K562 (cell line): ENCODE data around the gene PIK3CA. TPM values are rescaled to one million over a fixed set of nuclear protein-coding genes. Genes with fewer than 3 reads are reported as not detected.

ENCODE experiments used
- BACH1 ChIP-seq: fragments of 200-800 bp; sonication (Bioruptor generic); IDR thresholded peaks from 2 replicates; pipeline ENCODE4 v1.6.1; 2016; ENCODE audit warnings: missing genetic modification characterization, missing compliant biosample characterization
- NKRF ChIP-seq: fragments of 450-650 bp; IDR thresholded peaks from 2 replicates; pipeline ENCODE4 v1.6.1; 2016; ENCODE audit warnings: borderline replicate concordance
- ZBTB17 ChIP-seq: fragments of 450-650 bp; formaldehyde crosslinking; IDR thresholded peaks from 2 replicates; pipeline ENCODE4 v1.4.0; 2020; ENCODE audit warnings: mild to moderate bottlenecking
- polyA plus RNA-seq, 8 experiments: library from polyadenylated mRNA; depleted of rRNA in 4 of 8; stranded (reverse) in 5 of 8; unstranded in 3 of 8; fragments of >200 nt; fragmentation: Nextera tagmentation in 2 of 8; fragmentation: Illumina TruSeq in 1 of 8; extraction: Ambion mirVana in 2 of 8; extraction: Trizol in 1 of 8; gene quantifications; 2 replicates each; pipeline versions ENCODE4 v1.2.1 to v1.2.3, GENCODE V29; 2011 to 2014; ENCODE audit warnings: inconsistent platforms in 1 of 8, missing spikeins in 1 of 8
- small RNA-seq: library from RNA; depleted of rRNA; stranded (forward); fragments of <200 nt; gene quantifications from one replicate; pipeline ENCODE3, GENCODE V24; 2014
- total RNA-seq, 7 experiments: library from RNA; depleted of rRNA in 6 of 7; stranded (reverse); fragments of >200 nt in 6 of 7; fragmentation: Illumina TruSeq in 2 of 7; extraction: Trizol in 2 of 7; gene quantifications; 2 replicates each; pipeline versions ENCODE4 v1.2.1 to v1.2.3, GENCODE V29; 2011 to 2021; ENCODE audit warnings: low replicate concordance in 1 of 7

PIK3CA gene
- total and polyA plus RNA-seq, 9 of the 15 experiments (the other 6 are each of a cell fraction or from before 2014, with no cell fraction given): 3.8 to 19.4 (median 10.8) TPM

- TF ChIP-seq NKRF: no peak
- peak; percentile 1; the same call in 1 of the 2 replicates for TF ChIP-seq BACH1
- TF ChIP-seq ZBTB17 (CRISPR knock-in tag): no peak
Measured at GRCh38 chr3:179289295-179289694, 141.1 kb downstream of the PIK3CA start (continued).

Small RNA genes within 50 kb of the gene (small RNA-seq; reads per million reads assigned to genes)
- not detected for gene RF00402

Other genes with a start within 250 kb of the PIK3CA start
- 1.3 and 1.6 TPM in 2 replicates for gene ZMAT3, start 76.5 kb upstream of the PIK3CA start, total RNA-seq (2014; rRNA removed)
- gene ZMAT3, start 76.5 kb upstream of the PIK3CA start, total RNA-seq (2014; rRNA removed; fragmentation: Illumina TruSeq; extraction: Trizol): 4.1 and 4.3 TPM in 2 replicates
- 4.0 and 4.3 TPM in 2 replicates for gene ZMAT3, start 76.5 kb upstream of the PIK3CA start, total RNA-seq (2015; rRNA removed; fragmentation: Illumina TruSeq; extraction: Trizol)
- gene ZMAT3, start 76.5 kb upstream of the PIK3CA start, total RNA-seq (2021): 5.1 and 6.5 TPM in 2 replicates
- 4.5 and 4.8 TPM in 2 replicates for gene ZMAT3, start 76.5 kb upstream of the PIK3CA start, polyA plus RNA-seq (2011; rRNA removed)
- gene ZMAT3, start 76.5 kb upstream of the PIK3CA start, polyA plus RNA-seq (2014; fragmentation: Illumina TruSeq; extraction: Trizol): 3.6 and 3.9 TPM in 2 replicates
- 1 to 10 TPM in 1 of 2 experiments, under 1 TPM in 1; 0.87 to 1.2 TPM for gene ZMAT3, start 76.5 kb upstream of the PIK3CA start, polyA plus RNA-seq (2014; fragmentation: Nextera tagmentation; extraction: Ambion mirVana)
- 1.8 and 2.6 TPM in 2 replicates for gene ZMAT3, start 76.5 kb upstream of the PIK3CA start, polyA plus RNA-seq (2014; rRNA removed)
- gene KCNMB3, start 102.8 kb downstream of the PIK3CA start, total RNA-seq (2014; rRNA removed): 8.7 and 12.3 TPM in 2 replicates
- gene KCNMB3, start 102.8 kb downstream of the PIK3CA start, total RNA-seq (2014; rRNA removed; fragmentation: Illumina TruSeq; extraction: Trizol): 15.3 and 16.5 TPM in 2 replicates
- 13.7 and 13.8 TPM in 2 replicates for gene KCNMB3, start 102.8 kb downstream of the PIK3CA start, total RNA-seq (2015; rRNA removed; fragmentation: Illumina TruSeq; extraction: Trizol)
- gene KCNMB3, start 102.8 kb downstream of the PIK3CA start, total RNA-seq (2021): 9.9 and 14.3 TPM in 2 replicates
- gene KCNMB3, start 102.8 kb downstream of the PIK3CA start, polyA plus RNA-seq (2011; rRNA removed): 18.6 and 21.1 TPM in 2 replicates
- 17.6 and 20.4 TPM in 2 replicates for gene KCNMB3, start 102.8 kb downstream of the PIK3CA start, polyA plus RNA-seq (2014; fragmentation: Illumina TruSeq; extraction: Trizol)
- 1 to 10 TPM; 7.0 to 7.8 TPM for gene KCNMB3, start 102.8 kb downstream of the PIK3CA start, polyA plus RNA-seq (2014; fragmentation: Nextera tagmentation; extraction: Ambion mirVana)
- 13.0 and 19.8 TPM in 2 replicates for gene KCNMB3, start 102.8 kb downstream of the PIK3CA start, polyA plus RNA-seq (2014; rRNA removed)
- gene ZNF639, start 174.7 kb downstream of the PIK3CA start, total RNA-seq (2014; rRNA removed): 56.0 and 57.2 TPM in 2 replicates
- gene ZNF639, start 174.7 kb downstream of the PIK3CA start, total RNA-seq (2014; rRNA removed; fragmentation: Illumina TruSeq; extraction: Trizol): 75.8 and 83.1 TPM in 2 replicates
- 68.7 and 73.1 TPM in 2 replicates for gene ZNF639, start 174.7 kb downstream of the PIK3CA start, total RNA-seq (2015; rRNA removed; fragmentation: Illumina TruSeq; extraction: Trizol)
- 53.7 and 55.7 TPM in 2 replicates for gene ZNF639, start 174.7 kb downstream of the PIK3CA start, total RNA-seq (2021)
- gene ZNF639, start 174.7 kb downstream of the PIK3CA start, polyA plus RNA-seq (2011; rRNA removed): 29.1 and 38.0 TPM in 2 replicates
- 69.9 and 88.1 TPM in 2 replicates for gene ZNF639, start 174.7 kb downstream of the PIK3CA start, polyA plus RNA-seq (2014; fragmentation: Illumina TruSeq; extraction: Trizol)
- 10 to 100 TPM; 17.6 to 21.5 TPM for gene ZNF639, start 174.7 kb downstream of the PIK3CA start, polyA plus RNA-seq (2014; fragmentation: Nextera tagmentation; extraction: Ambion mirVana)
- gene ZNF639, start 174.7 kb downstream of the PIK3CA start, polyA plus RNA-seq (2014; rRNA removed): 44.0 and 50.5 TPM in 2 replicates
- gene MFN1, start 199.4 kb downstream of the PIK3CA start, total RNA-seq (2014; rRNA removed): 16.5 and 24.9 TPM in 2 replicates
- gene MFN1, start 199.4 kb downstream of the PIK3CA start, total RNA-seq (2014; rRNA removed; fragmentation: Illumina TruSeq; extraction: Trizol): 28.2 and 33.7 TPM in 2 replicates
- gene MFN1, start 199.4 kb downstream of the PIK3CA start, total RNA-seq (2015; rRNA removed; fragmentation: Illumina TruSeq; extraction: Trizol): 20.0 and 22.4 TPM in 2 replicates
- gene MFN1, start 199.4 kb downstream of the PIK3CA start, total RNA-seq (2021): 36.1 and 36.7 TPM in 2 replicates
- 34.1 and 42.7 TPM in 2 replicates for gene MFN1, start 199.4 kb downstream of the PIK3CA start, polyA plus RNA-seq (2011; rRNA removed)
- gene MFN1, start 199.4 kb downstream of the PIK3CA start, polyA plus RNA-seq (2014; fragmentation: Illumina TruSeq; extraction: Trizol): 19.4 and 22.6 TPM in 2 replicates
- 10 to 100 TPM; 10.5 to 18.8 TPM for gene MFN1, start 199.4 kb downstream of the PIK3CA start, polyA plus RNA-seq (2014; fragmentation: Nextera tagmentation; extraction: Ambion mirVana)
- gene MFN1, start 199.4 kb downstream of the PIK3CA start, polyA plus RNA-seq (2014; rRNA removed): 21.7 and 22.9 TPM in 2 replicates